Endothelial cell of umbilical vein (primary cell): ENCODE results near the gene ADI1.

ENCODE experiments used
- CTCF ChIP-seq, 2 donors: IDR thresholded peaks; 1 replicate in 1 of 2; 2 replicates in 1 of 2; pipeline ENCODE4 v1.5.1; 2011; ENCODE audit warnings: low read length in 2 of 2, mild to moderate bottlenecking in 2 of 2, moderate library complexity in 2 of 2, control low read depth in 1 of 2, inconsistent platforms in 1 of 2, low read depth in 1 of 2; ENCODE audit not compliant: insufficient read depth in 1 of 2; ENCODE audit errors: extremely low read depth in 1 of 2
- EZH2 ChIP-seq: IDR thresholded peaks from 2 replicates; pipeline ENCODE4 v1.6.1; 2012; ENCODE audit warnings: borderline replicate concordance, low read depth, mild to moderate bottlenecking, moderate library complexity, low read length, inconsistent platforms; ENCODE audit not compliant: severe bottlenecking
- FOS ChIP-seq: IDR thresholded peaks from 2 replicates; pipeline ENCODE4 v1.6.1; 2011; ENCODE audit warnings: mild to moderate bottlenecking, low read length, moderate library complexity, borderline replicate concordance; ENCODE audit not compliant: insufficient read depth
- GATA2 ChIP-seq: IDR thresholded peaks from 2 replicates; pipeline ENCODE4 v1.7.0; 2011; ENCODE audit warnings: low read depth, mild to moderate bottlenecking, moderate library complexity, mixed read lengths, low read length; ENCODE audit not compliant: insufficient read length, insufficient read depth
- JUN ChIP-seq: IDR thresholded peaks from 2 replicates; pipeline ENCODE4 v1.6.1; 2011; ENCODE audit warnings: borderline replicate concordance, low read depth; ENCODE audit not compliant: insufficient read length, insufficient read depth
- MAX ChIP-seq: IDR thresholded peaks from 2 replicates; pipeline ENCODE4 v1.6.1; 2011; ENCODE audit not compliant: insufficient read depth, insufficient read length
- MYC ChIP-seq: IDR thresholded peaks from one replicate; pipeline ENCODE4 v1.6.1; 2011; ENCODE audit warnings: mild to moderate bottlenecking, low read depth, low read length
- POLR2A ChIP-seq: IDR thresholded peaks from 2 replicates; pipeline ENCODE4 v1.6.1; 2012; ENCODE audit warnings: low read depth, mild to moderate bottlenecking, control low read depth, low read length
- POLR2AphosphoS5 ChIP-seq: IDR thresholded peaks from 2 replicates; pipeline ENCODE4 v1.6.1; 2012; ENCODE audit warnings: low read depth, mild to moderate bottlenecking, control low read depth, low read length, moderate library complexity; ENCODE audit not compliant: insufficient read depth

GRCh38 chr2:3465328-3465727, 54.0 kb downstream of the ADI1 start:
- TF ChIP-seq POLR2A (no peak), POLR2AphosphoS5 (no peak), CTCF (IDR thresholded peaks at IDR 0.05; ENCODE audit: extremely low read depth in 1 of 2, insufficient read depth in 1 of 2, low read depth in 1 of 2, low read length in 2 of 2) (no peak), EZH2 (no peak), MAX (no peak), MYC (no peak), JUN (no peak), FOS (no peak), GATA2 (no peak)
